SK-N-SH (cell line): ENCODE results near the gene TMEM51.

Experiments used
- CTCF ChIP-seq: fragments of 200-600 bp; sonication (generic); IDR thresholded peaks from 2 replicates; pipeline ENCODE4 v1.6.1; 2017; ENCODE audit warnings: antibody characterized with exemption, mild to moderate bottlenecking, moderate library complexity
- EZH2phosphoT487 ChIP-seq: fragments of 200-600 bp; sonication (generic); IDR thresholded peaks from 2 replicates; pipeline ENCODE4 v1.6.1; 2017; ENCODE audit warnings: low read depth, mixed run types, mild to moderate bottlenecking, antibody characterized with exemption, moderate library complexity, borderline replicate concordance
- FOXJ3 ChIP-seq: sonication (generic); formaldehyde crosslinking; IDR thresholded peaks from 2 replicates; pipeline ENCODE4 v1.5.1; 2020; ENCODE audit warnings: mild to moderate bottlenecking, missing genetic modification reagents
- FOXM1 ChIP-seq: IDR thresholded peaks from 2 replicates; pipeline ENCODE4 v1.4.0; 2012; ENCODE audit warnings: low read depth, mild to moderate bottlenecking
- MAX ChIP-seq: IDR thresholded peaks from 2 replicates; pipeline ENCODE4 v1.4.0; 2012; ENCODE audit warnings: low read depth
- POLR2AphosphoS5 ChIP-seq: IDR thresholded peaks from 2 replicates; pipeline ENCODE4 v1.6.1; 2012; ENCODE audit warnings: low read depth, low read length
- RCOR1 ChIP-seq: fragments of 150-350 bp; IDR thresholded peaks from 2 replicates; pipeline ENCODE4 v1.6.1; 2017; ENCODE audit warnings: antibody characterized with exemption, low read length
- SIN3A ChIP-seq: IDR thresholded peaks from 2 replicates; pipeline ENCODE4 v1.6.1; 2012; ENCODE audit warnings: low read depth, mild to moderate bottlenecking, low read length, moderate library complexity, borderline replicate concordance
- SMC3 ChIP-seq: IDR thresholded peaks from 2 replicates; pipeline ENCODE4 v1.6.1; 2012; ENCODE audit warnings: low read depth, low read length, improper control_type of control experiment
- TAF1 ChIP-seq: IDR thresholded peaks from 2 replicates; pipeline ENCODE4 v1.6.1; 2012; ENCODE audit warnings: low read depth, mild to moderate bottlenecking, low read length, moderate library complexity, borderline replicate concordance
- TEAD4 ChIP-seq: IDR thresholded peaks from 2 replicates; pipeline ENCODE4 v1.4.0; 2012; ENCODE audit warnings: mild to moderate bottlenecking, borderline replicate concordance; ENCODE audit not compliant: insufficient read depth
- USF2 ChIP-seq: fragments of 150-350 bp; IDR thresholded peaks from 2 replicates; pipeline ENCODE4 v1.6.1; 2017; ENCODE audit warnings: antibody characterized with exemption, low read length, low read depth, borderline replicate concordance
- YY1 ChIP-seq: IDR thresholded peaks from 2 replicates; pipeline ENCODE4 v1.4.0; 2012; ENCODE audit warnings: low read depth, mild to moderate bottlenecking
- ZBTB33 ChIP-seq: IDR thresholded peaks from 2 replicates; pipeline ENCODE4 v1.4.0; 2012; ENCODE audit warnings: low read depth, borderline replicate concordance

- TF ChIP-seq CTCF (no peak), POLR2AphosphoS5 (no peak), ZBTB33 (no peak), RCOR1 (no peak), USF2 (no peak), EZH2phosphoT487 (no peak), SIN3A (no peak), MAX (no peak), FOXJ3 (CRISPR knock-in tag) (no peak), SMC3 (no peak), TAF1 (no peak), FOXM1 (no peak), TEAD4 (no peak), YY1 (no peak)
Observed at GRCh38 chr1:15137809-15138208, 15.7 kb upstream of the TMEM51 start.
